ENCODE results near the gene ATG101. TPM values are rescaled to one million over a fixed set of nuclear protein-coding genes. Genes with fewer than 3 reads are reported as not detected.

ATG101 gene
- polyA plus RNA-seq, 1 donor (not counting 4 experiments of a cell fraction or from before 2014, with no cell fraction given) = 62.7 TPM

DNA sequence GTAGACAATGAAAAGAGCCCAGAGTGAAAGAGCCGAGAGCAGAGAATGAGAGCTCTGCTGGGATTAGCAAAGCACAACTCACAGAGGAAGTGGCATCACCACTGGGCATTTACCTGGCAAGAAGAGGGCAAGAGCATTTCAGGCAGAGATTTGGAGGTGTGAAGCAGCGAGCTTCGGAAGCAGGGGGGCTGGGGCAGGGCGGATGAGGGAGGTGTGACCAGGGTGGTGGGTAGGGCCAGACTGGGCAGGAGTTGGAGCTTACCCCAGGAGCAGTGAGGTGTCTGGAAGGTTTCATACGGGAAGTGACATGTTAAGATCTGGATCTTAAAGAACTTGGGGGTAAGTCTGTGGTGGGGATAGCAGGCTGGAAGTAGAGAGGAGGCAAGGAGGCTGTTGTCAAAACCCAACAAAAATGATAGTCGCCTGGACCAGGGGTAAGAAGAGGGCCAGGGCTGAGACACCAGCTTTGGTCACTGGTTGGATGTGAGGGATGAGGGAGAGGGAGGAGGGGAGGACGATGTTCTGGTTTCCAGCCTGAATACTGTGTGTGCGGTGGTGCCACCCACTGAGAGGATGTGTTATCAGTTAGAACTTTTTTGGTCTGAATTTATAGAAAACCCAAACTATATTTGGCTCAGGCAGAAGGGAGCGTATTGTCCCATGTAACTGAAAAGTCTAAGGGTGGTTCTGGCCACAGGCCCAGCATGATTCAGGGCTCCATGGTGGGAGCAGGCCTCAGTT, 14.9 kb downstream of the ATG101 start:
- no peak overlapping the region for H3K27ac ChIP-seq (ENCODE audit: control insufficient read depth, insufficient read depth, low read length)
- H3K4me3 ChIP-seq (ENCODE audit: control insufficient read depth in 2 of 3, extremely low read depth in 1 of 3, insufficient read depth in 2 of 3, low read depth in 1 of 3, low read length in 3 of 3) = no peak overlapping the region
- FAIRE-seq (no peak), DNase-seq (ENCODE audit: low read depth, low spot score) (no peak)
- H3K36me3 ChIP-seq (ENCODE audit: control insufficient read depth in 2 of 2, extremely low read depth in 1 of 2, insufficient read depth in 2 of 2, low read length in 2 of 2) = no peaks in the 10 kb centered on the region
- no peak overlapping the region for H3K4me2 ChIP-seq (ENCODE audit: control insufficient read depth, extremely low read depth, insufficient read depth, low read depth, low read length)
- H3K9ac ChIP-seq (ENCODE audit: control insufficient read depth, extremely low read depth, insufficient read depth, low read length) = no peak overlapping the region
- no peaks in the 10 kb centered on the region for H3K79me2 ChIP-seq (ENCODE audit: control insufficient read depth, insufficient read depth, low read length)
- no peaks in the 10 kb centered on the region for H3K9me3 ChIP-seq (ENCODE audit: control insufficient read depth, low read depth, low read length)
- TF ChIP-seq EZH2 (IDR thresholded peaks at IDR 0.05; ENCODE audit: low read length) (no peak), CTCF (optimal IDR thresholded peaks at IDR 0.05 in 1 of 3, IDR thresholded peaks at IDR 0.05 in 1 of 3, conservative IDR thresholded peaks at IDR 0.05 in 1 of 3; ENCODE audit: extremely low read depth in 1 of 3, insufficient read depth in 2 of 3, low read length in 3 of 3) (no peak)
- no peak overlapping the region for H2AFZ ChIP-seq (ENCODE audit: control insufficient read depth, low read length)
- H4K20me1 ChIP-seq (ENCODE audit: control insufficient read depth, extremely low read depth, insufficient read depth, low read length) = peaks cover 3% of the 10 kb centered on the region
- dilution Hi-C loops (cut with MboI; ENCODE audit: extremely low pct_ligation_motif_present, low sequenced_read_pairs) = no loop called here
- no peaks in the 10 kb centered on the region for H3K4me1 ChIP-seq (ENCODE audit: control insufficient read depth, extremely low read depth, insufficient read depth, low read length)
- H3K27me3 ChIP-seq (ENCODE audit: control insufficient read depth, extremely low read depth, insufficient read depth, low read length) = peaks cover 31% of the 10 kb centered on the region
- H3K9me1 ChIP-seq (ENCODE audit: control insufficient read depth, extremely low read depth, insufficient read depth, low read length) = no peaks in the 10 kb centered on the region

DNA sequence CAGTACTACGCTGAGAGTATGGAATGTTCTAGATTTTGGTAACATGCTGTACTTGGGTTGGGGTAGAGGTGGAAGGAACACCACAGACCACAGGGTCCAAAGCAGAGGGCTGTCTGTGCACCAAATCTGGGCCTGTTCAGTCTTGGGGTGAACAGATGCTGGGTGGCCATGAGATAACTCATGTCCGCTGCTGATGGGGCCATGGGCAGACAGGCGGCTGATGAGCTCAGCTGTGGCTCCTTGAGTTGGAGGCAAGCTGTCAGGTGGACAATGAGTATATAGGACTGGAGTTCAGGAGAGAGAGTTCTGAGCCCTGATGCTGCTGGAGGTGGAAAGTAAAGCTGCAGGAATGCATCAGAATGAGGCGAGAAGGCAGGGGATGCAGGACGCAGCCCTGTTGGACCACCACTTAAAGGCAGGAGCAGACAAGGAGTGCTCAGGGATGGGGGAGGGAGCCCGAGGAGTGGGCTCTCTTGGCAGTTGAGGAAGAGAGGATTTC, 16.0 kb downstream of the ATG101 start:
- H3K4me2 ChIP-seq (ENCODE audit: control insufficient read depth, extremely low read depth, insufficient read depth, low read depth, low read length) = no peak overlapping the region
- H4K20me1 ChIP-seq (ENCODE audit: control insufficient read depth, extremely low read depth, insufficient read depth, low read length) = peaks cover 3% of the 10 kb centered on the region
- H2AFZ ChIP-seq (ENCODE audit: control insufficient read depth, low read length) = no peak overlapping the region
- no peaks in the 10 kb centered on the region for H3K4me1 ChIP-seq (ENCODE audit: control insufficient read depth, extremely low read depth, insufficient read depth, low read length)
- no peak overlapping the region for H3K9ac ChIP-seq (ENCODE audit: control insufficient read depth, extremely low read depth, insufficient read depth, low read length)
- H3K27me3 ChIP-seq (ENCODE audit: control insufficient read depth, extremely low read depth, insufficient read depth, low read length) = peaks cover 36% of the 10 kb centered on the region
- TF ChIP-seq CTCF (optimal IDR thresholded peaks at IDR 0.05 in 1 of 3, IDR thresholded peaks at IDR 0.05 in 1 of 3, conservative IDR thresholded peaks at IDR 0.05 in 1 of 3; ENCODE audit: extremely low read depth in 1 of 3, insufficient read depth in 2 of 3, low read length in 3 of 3) = no peak
- no peaks in the 10 kb centered on the region for H3K9me1 ChIP-seq (ENCODE audit: control insufficient read depth, extremely low read depth, insufficient read depth, low read length)
- no peaks in the 10 kb centered on the region for H3K79me2 ChIP-seq (ENCODE audit: control insufficient read depth, insufficient read depth, low read length)
- dilution Hi-C loops (cut with MboI; ENCODE audit: extremely low pct_ligation_motif_present, low sequenced_read_pairs) = no loop called here
- DNase-seq (ENCODE audit: low read depth, low spot score) = no peak
- no peaks in the 10 kb centered on the region for H3K36me3 ChIP-seq (ENCODE audit: control insufficient read depth in 2 of 2, extremely low read depth in 1 of 2, insufficient read depth in 2 of 2, low read length in 2 of 2)
- FAIRE-seq = no peak
- H3K27ac ChIP-seq (ENCODE audit: control insufficient read depth, insufficient read depth, low read length) = no peak overlapping the region
- no peaks in the 10 kb centered on the region for H3K9me3 ChIP-seq (ENCODE audit: control insufficient read depth, low read depth, low read length)
- H3K4me3 ChIP-seq (ENCODE audit: control insufficient read depth in 2 of 3, extremely low read depth in 1 of 3, insufficient read depth in 2 of 3, low read depth in 1 of 3, low read length in 3 of 3) = no peak overlapping the region
